Activated CD8-positive, alpha-beta memory T cell treated with anti-CD3 and anti-CD28 coated beads, Interleukin-2, amount 10 ng/mL, durations not matched to agents 7 days and 5 days (primary cell): ENCODE results near the gene DPYSL3. TPM values are rescaled to one million over a fixed set of nuclear protein-coding genes. Genes with fewer than 3 reads are reported as not detected.

Experiments
- ATAC-seq: fragments of 150-1000 bp; cut with Tn5 transposase; one replicate; pipeline ENCODE4 v1.10.0; 2021; ENCODE audit warnings: moderate library complexity
- CTCF ChIA-PET: fragments of 350-600 bp; sonication (Branson Sonifier 250); formaldehyde crosslinking; loops from one replicate; lab custom pipeline; 2021; ENCODE audit warnings: antibody characterized with exemption; lab: Charles Lee
- DNase-seq: peaks from one replicate; pipeline ENCODE4 v3.0.0-alpha.2; 2020
- H3K27ac Mint-ChIP-seq: one replicate; pipeline ENCODE4 v1.8.0; 2021; ENCODE audit warnings: mild to moderate bottlenecking, mixed read lengths
- H3K27me3 Mint-ChIP-seq: one replicate; pipeline ENCODE4 v1.8.0; 2021; ENCODE audit warnings: mixed read lengths
- H3K36me3 Mint-ChIP-seq: one replicate; pipeline ENCODE4 v1.8.0; 2021; ENCODE audit warnings: mild to moderate bottlenecking, mixed read lengths
- H3K4me1 Mint-ChIP-seq: one replicate; pipeline ENCODE4 v1.8.0; 2021; ENCODE audit warnings: mixed read lengths
- H3K4me3 Mint-ChIP-seq: one replicate; pipeline ENCODE4 v1.8.0; 2021; ENCODE audit warnings: mild to moderate bottlenecking, moderate library complexity, mixed read lengths
- H3K9me3 Mint-ChIP-seq: one replicate; pipeline ENCODE4 v1.8.0; 2022; ENCODE audit warnings: low read depth, mixed read lengths
- total RNA-seq, 2 experiments: library from RNA; stranded (reverse); gene quantifications; one replicate each; pipeline ENCODE4 v1.2.3, GENCODE V29; 2021

Gene DPYSL3
- total RNA-seq, 2 experiments from 2014 or later: 0.30 TPM; not detected in 1

DNA sequence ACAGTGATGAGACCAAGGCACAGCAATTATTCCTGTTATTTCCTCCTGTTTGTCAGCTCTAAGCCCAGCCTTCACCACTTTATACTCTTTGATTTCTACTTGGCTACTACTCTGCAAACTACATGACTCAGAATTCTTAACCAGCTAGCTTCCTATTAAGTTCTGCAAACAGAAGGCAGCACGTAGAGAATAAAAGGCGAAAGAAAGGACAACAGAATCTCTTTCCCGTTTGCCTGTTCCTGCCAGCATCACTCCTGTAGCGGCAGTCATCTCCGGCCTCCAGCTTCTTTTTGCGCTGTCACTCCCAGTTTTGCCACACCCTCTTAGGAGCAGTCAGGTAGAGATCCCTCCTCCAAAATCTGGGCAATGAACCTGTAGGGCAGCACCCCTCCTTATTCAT is 29.9 kb downstream of the DPYSL3 start:
- H3K4me3 Mint-ChIP-seq: no peak overlapping the region
- peaks cover 11% of the 10 kb centered on the region for H3K27me3 Mint-ChIP-seq
- no peaks in the 10 kb centered on the region for H3K9me3 Mint-ChIP-seq
- DNase-seq: no peak
- H3K36me3 Mint-ChIP-seq: no peaks in the 10 kb centered on the region
- no peaks in the 10 kb centered on the region for H3K4me1 Mint-ChIP-seq
- CTCF ChIA-PET: no interaction called here
- no peak overlapping the region for H3K27ac Mint-ChIP-seq
- ATAC-seq: no peak

DNA sequence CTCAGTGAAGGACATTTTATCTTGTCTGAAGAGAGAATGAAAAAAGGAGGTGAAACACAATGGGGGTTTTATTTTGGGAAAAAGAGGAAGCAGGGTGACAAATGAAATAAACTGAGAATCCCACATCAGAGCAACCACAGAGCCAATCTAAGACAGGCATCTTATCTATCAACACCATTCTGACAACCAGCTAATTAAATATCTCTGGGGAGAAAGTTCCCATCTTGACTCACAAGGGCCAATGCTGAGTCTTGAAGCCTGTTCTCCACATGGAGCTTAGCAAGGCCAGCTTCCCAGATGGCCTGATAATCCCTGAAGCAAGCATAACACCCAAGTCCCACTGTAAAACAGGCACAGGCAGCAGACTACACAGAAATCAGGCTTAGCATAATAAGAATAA is 30.4 kb downstream of the DPYSL3 start:
- Mint-ChIP-seq H3K4me1 (no peaks in the 10 kb centered on the region), H3K36me3 (no peaks in the 10 kb centered on the region), H3K4me3 (no peak overlapping the region), H3K27me3 (peaks cover 11% of the 10 kb centered on the region), H3K27ac (no peak overlapping the region), H3K9me3 (no peaks in the 10 kb centered on the region)
- ATAC-seq (no peak), DNase-seq (no peak)
- CTCF ChIA-PET: no interaction called here

DNA sequence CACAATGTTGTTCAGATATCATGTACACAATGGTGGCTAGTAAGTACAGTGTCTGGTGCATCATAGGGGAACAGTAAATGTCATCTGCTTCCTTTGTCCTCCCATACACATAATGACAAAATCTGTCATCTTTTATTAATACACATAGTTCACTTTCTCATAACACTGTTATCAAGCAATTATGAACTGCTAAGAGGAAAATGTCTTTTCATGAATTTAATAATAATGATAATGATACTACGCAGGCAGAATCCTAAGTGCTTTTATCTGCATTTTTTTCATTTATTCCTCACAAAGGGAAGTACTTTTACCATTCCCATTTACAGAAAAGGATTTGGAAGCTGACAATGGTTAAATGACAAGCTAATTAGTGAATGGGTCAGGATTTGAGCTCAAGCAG is 35.7 kb downstream of the DPYSL3 start:
- H3K27ac Mint-ChIP-seq: no peak overlapping the region
- H3K4me1 Mint-ChIP-seq: no peaks in the 10 kb centered on the region
- no peaks in the 10 kb centered on the region for H3K9me3 Mint-ChIP-seq
- ATAC-seq (no peak), DNase-seq (no peak)
- CTCF ChIA-PET: no interaction called here
- H3K4me3 Mint-ChIP-seq: no peak overlapping the region
- no peaks in the 10 kb centered on the region for H3K36me3 Mint-ChIP-seq
- H3K27me3 Mint-ChIP-seq: peaks cover 3% of the 10 kb centered on the region

DNA sequence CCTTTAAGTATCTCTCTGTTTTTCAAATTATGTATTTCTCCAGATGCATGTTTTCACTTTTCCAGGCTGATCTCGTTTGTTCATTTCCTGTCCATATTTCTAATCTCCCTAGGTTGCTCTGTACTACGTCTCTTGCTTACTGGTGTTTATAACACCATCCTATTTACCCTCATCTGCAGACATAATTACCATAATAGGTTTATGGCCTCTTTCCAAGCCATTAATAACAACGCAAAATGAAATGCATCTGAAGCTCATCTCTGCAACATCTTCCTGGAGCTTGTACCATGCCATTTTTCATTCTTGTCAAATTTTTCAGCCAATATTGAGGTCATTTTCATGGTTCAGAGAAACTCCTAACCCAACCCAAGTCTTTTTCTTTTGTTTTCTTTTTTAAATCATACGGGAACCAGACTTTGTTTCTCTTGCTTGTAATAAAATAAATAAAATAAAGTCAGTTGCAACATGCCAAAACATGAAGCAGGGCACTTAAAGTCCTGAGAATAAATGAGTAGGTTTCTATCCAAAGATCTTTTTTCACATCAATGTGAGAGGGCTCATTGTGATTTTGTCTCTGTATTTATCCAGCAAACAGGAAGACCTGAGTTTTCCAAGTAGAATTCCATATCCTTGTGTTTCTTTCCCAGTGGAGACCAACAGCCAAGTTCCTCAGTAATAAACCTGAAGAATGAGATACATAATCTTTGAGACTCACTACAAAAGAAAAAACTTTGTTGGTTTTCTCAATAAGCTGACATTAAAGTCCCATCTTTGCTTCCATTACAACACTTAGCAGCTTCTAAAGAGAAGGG is 37.0 kb downstream of the DPYSL3 start:
- H3K27ac Mint-ChIP-seq: no peak overlapping the region
- CTCF ChIA-PET: no interaction called here
- no peaks in the 10 kb centered on the region for H3K36me3 Mint-ChIP-seq
- no peak overlapping the region for H3K4me3 Mint-ChIP-seq
- peaks cover 2% of the 10 kb centered on the region for H3K27me3 Mint-ChIP-seq
- H3K4me1 Mint-ChIP-seq: no peaks in the 10 kb centered on the region
- H3K9me3 Mint-ChIP-seq: no peaks in the 10 kb centered on the region
- ATAC-seq (no peak), DNase-seq (no peak)

DNA sequence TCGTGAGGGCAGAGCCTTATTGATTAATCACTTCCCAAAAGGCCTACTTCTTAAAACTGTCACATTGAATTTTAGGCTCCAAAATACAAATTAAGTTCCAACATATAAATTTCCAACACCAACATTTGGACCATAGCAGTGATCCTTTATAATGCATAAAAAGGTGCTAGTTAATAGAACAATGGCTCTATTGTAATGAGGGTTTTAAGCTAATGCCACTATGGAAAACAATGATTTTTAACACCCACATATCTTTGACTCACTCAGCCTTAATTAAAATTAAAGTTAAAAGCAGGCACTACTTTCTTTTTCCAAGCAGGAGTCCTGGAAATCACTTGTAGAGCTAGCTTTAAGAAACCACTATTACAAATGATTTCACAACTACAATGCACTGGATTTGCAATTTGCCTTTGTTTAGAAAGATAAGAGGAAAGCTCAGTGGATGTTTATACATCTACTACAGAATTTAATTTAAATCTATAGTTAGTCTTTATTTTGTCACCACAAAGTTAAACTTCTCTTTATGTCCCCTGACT is 41.8 kb downstream of the DPYSL3 start:
- Mint-ChIP-seq H3K4me3 (no peak overlapping the region), H3K4me1 (no peaks in the 10 kb centered on the region), H3K36me3 (no peaks in the 10 kb centered on the region), H3K9me3 (no peaks in the 10 kb centered on the region), H3K27ac (no peak overlapping the region), H3K27me3 (no peaks in the 10 kb centered on the region)
- ATAC-seq (no peak), DNase-seq (no peak)
- CTCF ChIA-PET: no interaction called here

DNA sequence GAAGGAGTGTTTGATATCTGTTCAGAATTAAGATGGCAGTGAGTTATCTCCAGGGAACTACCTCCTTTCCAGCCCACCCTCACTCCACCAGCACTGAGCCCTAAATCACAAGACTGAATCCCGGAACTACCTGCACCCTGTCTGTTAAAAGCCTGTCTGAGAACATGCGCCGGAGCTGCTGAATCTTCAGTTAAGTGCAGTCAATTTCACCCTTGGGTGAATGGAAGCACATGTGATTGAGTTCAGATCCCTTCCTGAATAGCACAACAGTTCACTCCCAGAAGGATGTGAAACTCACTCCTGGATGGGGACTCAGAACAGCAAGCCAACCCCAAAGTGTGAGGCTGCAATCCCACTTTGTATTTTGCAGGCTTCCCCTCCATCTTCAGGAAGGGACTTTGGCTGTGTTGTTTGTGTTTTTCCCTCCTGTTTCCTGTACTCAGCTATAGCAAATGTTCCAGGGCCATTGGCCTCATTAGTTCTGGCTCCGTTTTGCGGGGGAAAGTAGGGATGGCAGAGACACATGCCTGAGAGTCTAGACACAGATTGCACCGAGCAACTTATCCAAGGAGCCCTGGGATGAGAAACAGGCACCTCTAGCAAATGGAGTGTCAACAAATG is 43.4 kb downstream of the DPYSL3 start:
- no peak overlapping the region for H3K4me3 Mint-ChIP-seq
- ATAC-seq: no peak
- H3K36me3 Mint-ChIP-seq: no peaks in the 10 kb centered on the region
- CTCF ChIA-PET: no interaction called here
- H3K27me3 Mint-ChIP-seq: no peaks in the 10 kb centered on the region
- H3K9me3 Mint-ChIP-seq: no peaks in the 10 kb centered on the region
- H3K4me1 Mint-ChIP-seq: no peaks in the 10 kb centered on the region
- H3K27ac Mint-ChIP-seq: no peak overlapping the region
- no peak for DNase-seq

DNA sequence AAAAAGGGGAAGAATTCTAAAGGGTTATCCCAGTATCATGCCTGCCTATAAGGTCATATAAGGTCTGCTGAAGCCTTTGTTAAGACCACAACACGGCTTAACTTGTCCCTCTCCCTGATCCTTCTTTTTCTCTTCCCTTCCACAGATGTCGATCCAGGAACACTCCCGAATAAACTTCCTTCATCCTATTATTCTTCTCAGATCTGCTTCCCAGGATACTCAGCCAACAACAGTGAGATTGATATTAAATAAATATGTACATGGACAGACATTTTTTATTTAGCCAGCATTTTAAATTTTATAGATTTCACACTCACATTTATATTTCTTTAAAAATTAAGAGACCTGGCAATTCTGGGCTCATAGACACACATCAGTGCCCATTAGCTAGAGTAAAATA is 44.1 kb downstream of the DPYSL3 start:
- no peak for ATAC-seq
- CTCF ChIA-PET: no interaction called here

DNA sequence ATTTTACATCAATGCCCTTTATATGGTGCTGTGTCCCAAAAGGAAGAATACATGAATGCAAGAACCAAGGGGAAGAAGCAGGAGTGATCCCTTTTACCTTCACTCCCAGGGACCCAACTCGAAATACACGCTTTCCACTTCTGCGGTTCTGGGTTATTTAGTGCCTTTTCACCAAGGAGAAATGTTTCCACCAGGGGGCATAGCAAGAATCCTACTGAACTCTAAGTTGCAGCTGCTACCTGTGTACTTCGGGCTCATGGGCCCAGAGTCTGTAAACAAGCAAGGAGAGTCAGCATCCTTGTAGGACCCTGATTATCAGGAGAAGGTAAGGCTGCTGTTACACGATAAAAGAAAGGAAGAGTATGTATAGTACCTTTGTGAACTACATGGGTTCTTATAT is 45.7 kb downstream of the DPYSL3 start:
- H3K4me3 Mint-ChIP-seq: no peak overlapping the region
- CTCF ChIA-PET: interaction anchor here (1.0 kb wide), 1 partner anchor 10 kb away, joined by 3 read pairs; no protein-coding TSS in a partner anchor
- H3K27me3 Mint-ChIP-seq: no peaks in the 10 kb centered on the region
- H3K9me3 Mint-ChIP-seq: no peaks in the 10 kb centered on the region
- H3K4me1 Mint-ChIP-seq: no peaks in the 10 kb centered on the region
- no peak overlapping the region for H3K27ac Mint-ChIP-seq
- no peaks in the 10 kb centered on the region for H3K36me3 Mint-ChIP-seq
- DNase-seq (no peak), ATAC-seq (no peak)

More for the DNA sequence above, 44.1 kb downstream of the DPYSL3 start:
- DNase-seq: no peak
- H3K4me1 Mint-ChIP-seq: no peaks in the 10 kb centered on the region
- no peaks in the 10 kb centered on the region for H3K36me3 Mint-ChIP-seq
- H3K9me3 Mint-ChIP-seq: no peaks in the 10 kb centered on the region
- H3K27me3 Mint-ChIP-seq: no peaks in the 10 kb centered on the region
- no peak overlapping the region for H3K4me3 Mint-ChIP-seq
- H3K27ac Mint-ChIP-seq: no peak overlapping the region

DNA sequence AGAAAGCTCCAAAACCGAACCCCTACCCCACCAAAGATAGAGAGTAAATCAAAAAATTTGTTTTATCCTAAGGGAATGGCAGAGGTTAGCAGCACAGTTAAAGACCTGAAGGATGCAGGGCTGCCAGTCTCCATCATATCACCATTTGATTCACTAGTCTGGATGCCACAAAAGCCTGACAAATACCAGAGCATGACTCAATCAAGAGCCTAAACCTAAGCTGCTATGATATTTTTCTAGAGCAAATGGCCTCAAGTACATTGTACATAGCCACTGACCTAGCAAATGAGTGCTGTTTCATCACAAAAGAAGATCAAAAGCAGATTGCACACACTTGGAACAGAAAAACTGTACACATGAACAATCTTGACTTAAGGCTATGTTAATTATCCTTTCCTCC is 48.0 kb downstream of the DPYSL3 start:
- ATAC-seq: no peak
- Mint-ChIP-seq H3K4me1 (no peaks in the 10 kb centered on the region), H3K36me3 (no peaks in the 10 kb centered on the region), H3K9me3 (no peaks in the 10 kb centered on the region), H3K27ac (no peak overlapping the region), H3K4me3 (no peak overlapping the region), H3K27me3 (peaks cover under 1% of the 10 kb centered on the region)
- CTCF ChIA-PET: no interaction called here
- no peak for DNase-seq

DNA sequence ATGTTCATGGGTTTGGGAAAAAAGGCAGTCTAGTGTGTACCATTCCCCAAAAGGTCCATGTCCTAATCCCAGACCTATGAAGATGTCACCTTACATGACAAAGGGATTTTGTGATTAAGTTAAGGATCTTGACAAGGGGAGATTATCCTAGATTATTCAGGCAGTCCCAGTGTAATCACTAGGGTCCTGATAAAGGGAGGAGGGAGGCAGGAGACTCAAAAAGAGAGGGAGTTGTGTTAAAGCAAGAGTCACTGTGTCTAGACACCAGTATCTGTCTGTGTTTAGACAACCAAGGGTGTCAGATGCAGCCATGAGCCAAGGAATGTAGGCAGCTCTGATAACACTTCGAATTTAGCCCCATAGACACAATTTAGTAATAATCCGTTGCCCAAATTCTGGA is 49.5 kb downstream of the DPYSL3 start:
- no peak overlapping the region for H3K27ac Mint-ChIP-seq
- H3K27me3 Mint-ChIP-seq: peaks cover 13% of the 10 kb centered on the region
- no peak for ATAC-seq

DNA sequence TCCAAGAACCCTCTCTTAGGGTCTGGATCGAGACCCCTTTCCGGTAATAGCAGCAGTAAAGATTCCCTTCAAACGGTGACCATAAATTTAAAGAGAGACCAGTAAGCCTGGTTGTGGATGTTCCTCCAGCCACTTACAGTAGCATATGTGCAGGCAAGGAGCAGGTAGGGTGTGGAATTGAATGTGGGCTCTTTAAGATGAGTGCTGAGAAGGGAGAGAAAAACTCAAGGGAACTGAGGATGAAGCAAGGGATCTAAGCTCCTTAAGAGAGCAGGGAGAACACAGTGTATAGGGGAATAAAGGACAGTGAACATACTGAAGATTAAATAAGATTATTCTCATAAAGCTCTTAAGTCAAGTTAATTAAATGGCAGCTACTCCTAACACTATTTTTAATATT is 51.3 kb downstream of the DPYSL3 start:
- Mint-ChIP-seq H3K4me3 (no peak overlapping the region), H3K36me3 (no peaks in the 10 kb centered on the region), H3K27ac (no peak overlapping the region), H3K4me1 (peaks cover 8% of the 10 kb centered on the region), H3K9me3 (no peaks in the 10 kb centered on the region), H3K27me3 (peaks cover 30% of the 10 kb centered on the region)
- ATAC-seq (no peak), DNase-seq (no peak)
- CTCF ChIA-PET: no interaction called here

More for the DNA sequence above, 49.5 kb downstream of the DPYSL3 start:
- no peak for DNase-seq
- no peaks in the 10 kb centered on the region for H3K9me3 Mint-ChIP-seq
- no peaks in the 10 kb centered on the region for H3K4me1 Mint-ChIP-seq
- no peak overlapping the region for H3K4me3 Mint-ChIP-seq
- no peaks in the 10 kb centered on the region for H3K36me3 Mint-ChIP-seq
- CTCF ChIA-PET: no interaction called here

DNA sequence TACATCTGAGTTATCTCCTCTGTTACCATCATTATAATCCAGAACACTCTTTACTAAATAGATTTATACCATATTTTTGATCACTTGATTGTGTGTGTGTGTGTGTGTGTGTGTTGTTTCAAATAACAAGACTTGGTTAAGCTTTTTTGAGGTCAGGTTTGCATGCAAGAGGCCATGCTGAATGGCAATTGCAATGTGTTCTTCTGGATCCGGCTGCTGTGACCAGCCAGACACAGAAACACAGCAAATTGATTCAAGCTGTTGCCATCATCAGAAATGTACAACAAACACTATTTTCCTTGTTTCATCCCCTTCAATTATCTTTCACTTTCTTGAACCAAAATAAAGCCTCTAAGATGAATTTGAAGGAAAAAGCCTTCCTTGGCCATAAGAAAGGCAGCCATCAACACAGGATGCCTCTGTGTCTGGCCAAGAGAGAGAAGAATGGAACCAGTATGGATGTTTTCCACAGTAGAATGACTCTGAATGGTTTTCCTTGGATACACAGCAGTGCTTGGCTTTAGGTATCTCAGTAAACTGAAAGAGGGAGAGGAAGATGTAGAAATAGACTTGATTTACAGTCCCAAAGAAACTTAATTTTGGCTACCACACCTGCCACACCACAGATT is 53.9 kb downstream of the DPYSL3 start:
- H3K36me3 Mint-ChIP-seq: no peaks in the 10 kb centered on the region
- H3K27ac Mint-ChIP-seq: no peak overlapping the region
- peaks cover 13% of the 10 kb centered on the region for H3K4me1 Mint-ChIP-seq
- ATAC-seq: no peak
- H3K9me3 Mint-ChIP-seq: no peaks in the 10 kb centered on the region
- no peak overlapping the region for H3K4me3 Mint-ChIP-seq
- DNase-seq: no peak
- CTCF ChIA-PET: no interaction called here
- peaks cover 50% of the 10 kb centered on the region for H3K27me3 Mint-ChIP-seq

DNA sequence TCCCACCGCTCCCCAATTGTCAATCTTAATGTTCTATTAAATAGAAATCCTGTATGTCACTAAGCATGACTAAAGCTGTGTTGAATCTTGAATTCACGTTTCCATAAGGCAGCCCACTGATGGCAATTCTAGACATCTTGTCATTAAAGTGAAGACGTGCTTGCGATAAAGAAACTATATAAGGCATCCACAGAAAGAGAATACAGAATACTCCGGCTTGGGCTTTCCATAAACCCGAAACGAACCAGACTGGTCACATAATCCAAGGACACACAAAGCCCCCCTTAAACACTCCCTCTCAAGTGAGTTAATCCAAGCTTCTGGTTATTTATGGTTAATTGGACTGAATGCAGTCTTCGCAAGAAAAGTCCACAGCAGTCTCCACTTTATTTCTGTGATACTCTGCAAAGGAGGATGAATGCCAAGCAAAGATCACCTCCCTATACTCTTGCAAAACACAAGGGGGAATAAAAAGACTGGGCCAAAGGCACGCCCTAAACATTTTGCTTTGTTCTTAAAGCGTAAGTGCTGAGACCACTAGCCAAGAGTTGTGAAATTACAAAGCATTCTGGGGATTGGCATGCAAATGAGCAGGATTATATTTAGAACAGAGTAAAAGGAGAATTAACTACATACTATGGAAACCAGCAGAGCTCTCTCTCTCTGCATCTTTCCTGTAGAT is 54.7 kb downstream of the DPYSL3 start:
- Mint-ChIP-seq H3K27ac (no peak overlapping the region), H3K4me1 (peaks cover 13% of the 10 kb centered on the region), H3K4me3 (peak overlapping the region; percentile 32), H3K36me3 (no peaks in the 10 kb centered on the region), H3K27me3 (peaks cover 55% of the 10 kb centered on the region), H3K9me3 (no peaks in the 10 kb centered on the region)
- ATAC-seq: no peak
- no peak for DNase-seq
- CTCF ChIA-PET: interaction anchor here (1.3 kb wide), 1 partner anchor 13 kb away, joined by 5 read pairs; no protein-coding TSS in a partner anchor
